GM23338 (cell line): ENCODE results near the gene CPTP. TPM values are rescaled to one million over a fixed set of nuclear protein-coding genes. Genes with fewer than 3 reads are reported as not detected.

Source experiments
- ATAC-seq: fragments of 200-7000 bp; cut with Tn5 transposase; 3 replicates; pipeline ENCODE4 v1.9.1; 2020
- DNase-seq: peaks from one replicate; pipeline ENCODE4 v3.0.0-alpha.2; 2015; ENCODE audit warnings: low spot score
- H2AFZ ChIP-seq: fragments of 200-600 bp; sonication (generic); 2 replicates; pipeline ENCODE4 v1.8.0; 2016; ENCODE audit warnings: antibody characterized with exemption, mild to moderate bottlenecking, moderate library complexity
- H3F3A ChIP-seq: fragments of 200-600 bp; sonication (generic); replicated peaks from 2 replicates; pipeline ENCODE4 v1.8.0; 2017; ENCODE audit warnings: antibody characterized with exemption, mixed run types, low read depth
- H3K27ac ChIP-seq: fragments of 200-600 bp; sonication (generic); 2 replicates; pipeline ENCODE4 v1.6.1; 2016; ENCODE audit warnings: low read depth
- H3K27me3 ChIP-seq: fragments of 200-600 bp; sonication (generic); 2 replicates; pipeline ENCODE4 v1.8.0; 2016; ENCODE audit warnings: mild to moderate bottlenecking, mixed run types, moderate library complexity; ENCODE audit not compliant: insufficient read depth
- H3K36me3 ChIP-seq: fragments of 200-600 bp; sonication (generic); 2 replicates; pipeline ENCODE4 v1.8.0; 2016; ENCODE audit warnings: mild to moderate bottlenecking; ENCODE audit not compliant: insufficient read depth
- H3K4me1 ChIP-seq: fragments of 200-600 bp; sonication (generic); 2 replicates; pipeline ENCODE4 v1.8.0; 2016; ENCODE audit warnings: mild to moderate bottlenecking, moderate library complexity; ENCODE audit not compliant: insufficient read depth
- H3K4me2 ChIP-seq: fragments of 200-600 bp; sonication (generic); 2 replicates; pipeline ENCODE4 v1.7.1; 2017; ENCODE audit warnings: mixed run types
- H3K4me3 ChIP-seq: fragments of 200-600 bp; sonication (generic); 2 replicates; pipeline ENCODE4 v1.6.1; 2016; ENCODE audit warnings: mixed run types
- H3K79me2 ChIP-seq: fragments of 200-600 bp; sonication (generic); replicated peaks from 2 replicates; pipeline ENCODE4 v1.8.0; 2017; ENCODE audit warnings: mild to moderate bottlenecking; ENCODE audit not compliant: insufficient read depth
- H3K9me2 ChIP-seq: fragments of 200-600 bp; sonication (generic); 2 replicates; pipeline ENCODE4 v1.8.0; 2017; ENCODE audit not compliant: insufficient read depth
- H4K20me1 ChIP-seq: fragments of 200-600 bp; sonication (generic); replicated peaks from 2 replicates; pipeline ENCODE4 v1.8.0; 2017; ENCODE audit warnings: mild to moderate bottlenecking; ENCODE audit not compliant: insufficient read depth
- H3K27ac Mint-ChIP-seq: 2 replicates; pipeline ENCODE4 v1.8.0; 2020; ENCODE audit warnings: inconsistent platforms, mild to moderate bottlenecking, moderate library complexity, mixed read lengths
- H3K27me3 Mint-ChIP-seq: 3 replicates; pipeline ENCODE4 v1.8.0; 2022; ENCODE audit warnings: low read depth, mild to moderate bottlenecking, moderate library complexity, mixed read lengths, inconsistent platforms; ENCODE audit not compliant: insufficient read depth, poor library complexity
- H3K36me3 Mint-ChIP-seq: 3 replicates; pipeline ENCODE4 v1.8.0; 2021; ENCODE audit warnings: low read depth, mild to moderate bottlenecking, inconsistent platforms, moderate library complexity, mixed read lengths
- H3K4me1 Mint-ChIP-seq: 3 replicates; pipeline ENCODE4 v1.8.0; 2020; ENCODE audit warnings: mild to moderate bottlenecking, inconsistent platforms, mixed read lengths
- H3K4me3 Mint-ChIP-seq: 3 replicates; pipeline ENCODE4 v1.8.0; 2021; ENCODE audit warnings: moderate library complexity, mild to moderate bottlenecking, inconsistent platforms, mixed read lengths
- H3K9me3 Mint-ChIP-seq: 3 replicates; pipeline ENCODE4 v1.8.0; 2020; ENCODE audit warnings: moderate library complexity, mild to moderate bottlenecking, inconsistent platforms, mixed read lengths
- CREB1 ChIP-seq: fragments of 250-450 bp; sonication (Bioruptor Pico); IDR thresholded peaks from 2 replicates; pipeline ENCODE4 v1.5.0; 2020; ENCODE audit warnings: low read depth, mild to moderate bottlenecking, moderate library complexity
- ETS1 ChIP-seq: IDR thresholded peaks from 2 replicates; pipeline ENCODE4 v1.6.1; 2016; ENCODE audit warnings: antibody characterized with exemption
- EZH2 ChIP-seq: fragments of 200-600 bp; sonication (generic); IDR thresholded peaks from one replicate; pipeline ENCODE4 v1.8.0; 2017; ENCODE audit warnings: antibody characterized with exemption, mild to moderate bottlenecking, low read depth; ENCODE audit not compliant: unreplicated experiment
- EZH2phosphoT487 ChIP-seq: fragments of 200-600 bp; sonication (generic); IDR thresholded peaks from one replicate; pipeline ENCODE4 v1.8.1; 2018; ENCODE audit warnings: antibody characterized with exemption; ENCODE audit not compliant: unreplicated experiment
- JUNB ChIP-seq: IDR thresholded peaks from one replicate; pipeline ENCODE4 v1.6.1; 2016; ENCODE audit warnings: antibody characterized with exemption; ENCODE audit not compliant: unreplicated experiment
- NANOG ChIP-seq: IDR thresholded peaks from 2 replicates; pipeline ENCODE4 v1.6.1; 2016; ENCODE audit warnings: antibody characterized with exemption, borderline replicate concordance
- ZNF114 ChIP-seq: fragments of 250-450 bp; sonication (Bioruptor Pico); IDR thresholded peaks from 2 replicates; pipeline ENCODE4 v1.5.0; 2020; ENCODE audit warnings: mild to moderate bottlenecking, moderate library complexity
- ZNF462 ChIP-seq: fragments of 250-450 bp; sonication (Bioruptor Pico); IDR thresholded peaks from 2 replicates; pipeline ENCODE4 v1.5.0; 2020; ENCODE audit warnings: mild to moderate bottlenecking, moderate library complexity
- polyA plus RNA-seq: library from polyadenylated mRNA; unstranded; fragments of >200 nt; fragmentation: Nextera tagmentation; extraction: Ambion mirVana; gene quantifications from 2 replicates; pipeline ENCODE4 v1.2.1, GENCODE V29; 2016
- total RNA-seq: library from RNA; depleted of rRNA; stranded (reverse); fragments of >200 nt; shearing (Covaris generic); gene quantifications from 2 replicates; pipeline ENCODE4 v1.2.3, GENCODE V29; 2014
- TF ChIP-seq, protein P1 (sequence below), 2 experiments: fragments of 200-600 bp in 1 of 2; sonication (generic) in 1 of 2; conservative IDR thresholded peaks; 2 replicates each; pipeline versions ENCODE4 v1.5.1 to v1.6.1; 2016 to 2017; ENCODE audit warnings: antibody characterized with exemption in 2 of 2, low read depth in 2 of 2, mild to moderate bottlenecking in 2 of 2, moderate library complexity in 1 of 2

Gene CPTP
- total and polyA plus RNA-seq, 2 experiments from 2014 or later, result 8.1 to 13.5 TPM

GRCh38 chr1:1318131-1318652 is 6.4 kb upstream of the CPTP start (continued):
- TF ChIP-seq ETS1, result no peak
- no peak for TF ChIP-seq EZH2phosphoT487
- TF ChIP-seq EZH2, result no peak
- TF ChIP-seq ZNF114 (CRISPR knock-in tag), result no peak
- TF ChIP-seq, protein P1, sequence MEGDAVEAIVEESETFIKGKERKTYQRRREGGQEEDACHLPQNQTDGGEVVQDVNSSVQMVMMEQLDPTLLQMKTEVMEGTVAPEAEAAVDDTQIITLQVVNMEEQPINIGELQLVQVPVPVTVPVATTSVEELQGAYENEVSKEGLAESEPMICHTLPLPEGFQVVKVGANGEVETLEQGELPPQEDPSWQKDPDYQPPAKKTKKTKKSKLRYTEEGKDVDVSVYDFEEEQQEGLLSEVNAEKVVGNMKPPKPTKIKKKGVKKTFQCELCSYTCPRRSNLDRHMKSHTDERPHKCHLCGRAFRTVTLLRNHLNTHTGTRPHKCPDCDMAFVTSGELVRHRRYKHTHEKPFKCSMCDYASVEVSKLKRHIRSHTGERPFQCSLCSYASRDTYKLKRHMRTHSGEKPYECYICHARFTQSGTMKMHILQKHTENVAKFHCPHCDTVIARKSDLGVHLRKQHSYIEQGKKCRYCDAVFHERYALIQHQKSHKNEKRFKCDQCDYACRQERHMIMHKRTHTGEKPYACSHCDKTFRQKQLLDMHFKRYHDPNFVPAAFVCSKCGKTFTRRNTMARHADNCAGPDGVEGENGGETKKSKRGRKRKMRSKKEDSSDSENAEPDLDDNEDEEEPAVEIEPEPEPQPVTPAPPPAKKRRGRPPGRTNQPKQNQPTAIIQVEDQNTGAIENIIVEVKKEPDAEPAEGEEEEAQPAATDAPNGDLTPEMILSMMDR (conservative IDR thresholded peaks at IDR 0.05; ENCODE audit: low read depth in 2 of 2), result no peak
- no peak for TF ChIP-seq JUNB
- no peak for TF ChIP-seq CREB1 (CRISPR knock-in tag)

GRCh38 chr1:1318777-1319645 is 5.6 kb upstream of the CPTP start:
- H4K20me1 ChIP-seq, result peaks cover 26% of the 10 kb centered on the region
- H3K27ac Mint-ChIP-seq, result no peak overlapping the region
- H3K79me2 ChIP-seq, result peaks cover 70% of the 10 kb centered on the region
- H3K9me2 ChIP-seq, result no peaks in the 10 kb centered on the region
- no peak overlapping the region for H3K4me3 ChIP-seq
- ATAC-seq (no peak), DNase-seq (no peak)
- peaks cover 29% of the 10 kb centered on the region for H3K4me1 Mint-ChIP-seq
- no peak overlapping the region for H3K4me2 ChIP-seq
- no peaks in the 10 kb centered on the region; the same call in 1 of the 3 replicates for H3K9me3 Mint-ChIP-seq
- no peak overlapping the region for H2AFZ ChIP-seq
- no peaks in the 10 kb centered on the region for H3K36me3 ChIP-seq
- peaks cover 54% of the 10 kb centered on the region for H3K36me3 Mint-ChIP-seq
- peaks cover 7% of the 10 kb centered on the region; the same call in 1 of the 2 replicates for H3K4me1 ChIP-seq
- peaks cover 11% of the 10 kb centered on the region; the same call in 1 of the 2 replicates for H3F3A ChIP-seq
- no peaks in the 10 kb centered on the region for H3K27me3 ChIP-seq
- H3K27ac ChIP-seq, result no peak overlapping the region
- peaks cover 34% of the 10 kb centered on the region for H3K27me3 Mint-ChIP-seq
- H3K4me3 Mint-ChIP-seq, result no peak overlapping the region; the same call in 2 of the 3 replicates
- TF ChIP-seq ZNF462 (CRISPR knock-in tag) (no peak), ETS1 (no peak), NANOG (no peak), ZNF114 (CRISPR knock-in tag) (no peak)
